ENCODE measurements around the gene TOMM5.
A peak's percentile ranks its signal among the peaks of the same experiment; 100 is the strongest.

TOMM5 gene

DNA sequence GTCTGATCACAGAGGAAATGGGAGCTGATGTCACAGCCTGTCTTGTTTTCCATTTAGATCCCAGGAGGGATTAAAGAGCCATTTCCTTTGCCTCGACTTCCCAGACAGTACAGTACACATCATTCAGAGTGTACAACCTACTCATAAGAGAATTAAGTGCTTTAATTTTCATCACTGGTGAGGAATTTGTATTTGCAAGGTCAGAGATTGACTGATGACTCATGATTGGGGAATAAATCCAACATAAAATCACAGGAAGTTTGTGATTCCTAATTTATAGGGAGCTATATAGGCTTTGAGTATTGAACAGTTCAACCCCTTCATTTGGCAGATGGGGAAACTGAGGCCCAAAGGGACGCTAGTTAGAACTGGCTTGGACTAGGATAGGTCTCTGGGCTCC, 4.1 kb upstream of the TOMM5 start:
- DNase-seq (ENCODE audit: insufficient read length, low spot score) = no peak
- TF ChIP-seq POU2F2 (IDR thresholded peaks at IDR 0.05; ENCODE audit: low read depth, low read length) = no peak
- no peak for TF ChIP-seq SPI1 (IDR thresholded peaks at IDR 0.05; ENCODE audit: low read depth, low read length)
- no peak for TF ChIP-seq PAX5 (IDR thresholded peaks at IDR 0.05; ENCODE audit: insufficient read depth, low read length, severe bottlenecking)
- no peak for TF ChIP-seq POLR2AphosphoS5 (IDR thresholded peaks at IDR 0.05; ENCODE audit: low read depth, low read length)
- no peak for TF ChIP-seq TAF1 (IDR thresholded peaks at IDR 0.05; ENCODE audit: low read depth, low read length)
- no peak for TF ChIP-seq POLR2A (IDR thresholded peaks at IDR 0.05; ENCODE audit: low read depth, low read length)
- no peak for FAIRE-seq

DNA sequence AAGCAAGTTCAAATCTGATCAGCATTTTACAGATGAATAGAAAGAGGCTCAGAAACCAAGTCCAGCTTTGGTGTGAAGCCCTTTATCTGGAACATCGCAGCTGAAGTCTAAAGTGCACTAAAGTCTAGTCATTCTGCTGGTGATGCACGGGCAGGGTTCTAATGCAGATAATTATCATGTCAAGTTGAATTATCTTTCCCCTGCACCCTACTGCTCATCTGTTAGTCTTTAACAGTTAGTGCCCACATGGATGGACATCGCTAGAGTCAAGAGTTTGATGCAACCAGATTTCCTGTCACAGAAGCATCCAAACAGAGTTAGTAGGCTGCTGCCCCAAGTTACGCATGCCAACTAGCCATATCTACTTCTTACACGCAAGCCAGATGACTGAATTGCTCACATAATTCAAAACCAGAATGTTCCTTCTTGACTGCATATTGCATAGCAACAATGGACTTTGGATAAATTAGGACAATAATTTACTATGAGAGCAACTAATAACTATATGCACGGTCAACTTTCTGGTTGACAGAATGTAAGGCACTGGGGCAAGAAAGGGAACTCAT, 1.6 kb upstream of the TOMM5 start:
- FAIRE-seq = no peak
- DNase-seq (ENCODE audit: insufficient read length, low spot score) = no peak
- TF ChIP-seq POU2F2 (IDR thresholded peaks at IDR 0.05; ENCODE audit: low read depth, low read length) (no peak), SPI1 (IDR thresholded peaks at IDR 0.05; ENCODE audit: low read depth, low read length) (no peak), TAF1 (IDR thresholded peaks at IDR 0.05; ENCODE audit: low read depth, low read length) (no peak), POLR2A (IDR thresholded peaks at IDR 0.05; ENCODE audit: low read depth, low read length) (no peak), POLR2AphosphoS5 (IDR thresholded peaks at IDR 0.05; ENCODE audit: low read depth, low read length) (no peak), PAX5 (IDR thresholded peaks at IDR 0.05; ENCODE audit: insufficient read depth, low read length, severe bottlenecking) (no peak)

- no peak for DNase-seq (ENCODE audit: insufficient read length, low spot score)
- no peak for TF ChIP-seq POLR2AphosphoS5 (IDR thresholded peaks at IDR 0.05; ENCODE audit: low read depth, low read length)
- TF ChIP-seq SPI1 (IDR thresholded peaks at IDR 0.05; ENCODE audit: low read depth, low read length) = no peak
- no peak for TF ChIP-seq POLR2A (IDR thresholded peaks at IDR 0.05; ENCODE audit: low read depth, low read length)
- no peak for TF ChIP-seq TAF1 (IDR thresholded peaks at IDR 0.05; ENCODE audit: low read depth, low read length)
- TF ChIP-seq POU2F2 (IDR thresholded peaks at IDR 0.05; ENCODE audit: low read depth, low read length) = no peak
- TF ChIP-seq PAX5 (IDR thresholded peaks at IDR 0.05; ENCODE audit: insufficient read depth, low read length, severe bottlenecking) = no peak
- no peak for FAIRE-seq
Observed at GRCh38 chr9:37587521-37587920, 4.9 kb downstream of the TOMM5 start.

DNA sequence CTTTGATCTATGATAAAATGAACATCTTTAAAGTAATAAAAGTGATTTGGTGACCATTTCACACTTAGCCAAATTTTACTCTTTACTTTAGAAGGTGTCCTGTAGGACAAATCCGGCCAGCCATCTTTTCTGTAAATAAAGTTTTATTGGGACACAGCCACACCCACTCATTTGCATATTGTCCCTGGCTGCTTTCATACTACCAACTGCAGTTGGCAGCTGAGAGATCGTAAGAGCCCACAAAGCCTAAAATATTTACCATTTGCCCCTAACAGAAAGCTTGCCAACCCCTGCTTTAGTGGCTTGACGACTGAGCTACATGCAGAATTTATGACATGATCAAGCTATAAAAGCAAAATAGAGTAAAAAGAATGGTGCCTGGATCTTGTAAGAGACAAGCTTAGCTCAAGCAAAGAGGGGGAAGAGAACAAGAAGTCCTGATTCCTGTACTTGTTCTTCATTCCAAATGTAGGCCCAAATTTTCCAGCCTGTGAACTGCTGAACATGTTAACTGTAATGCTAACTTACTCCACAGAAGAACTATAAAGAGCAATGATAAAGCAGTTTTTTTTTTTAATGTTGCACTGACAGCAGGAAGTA, 8.8 kb downstream of the TOMM5 start:
- FAIRE-seq (no peak), DNase-seq (ENCODE audit: insufficient read length, low spot score) (no peak)
- TF ChIP-seq POU2F2 (IDR thresholded peaks at IDR 0.05; ENCODE audit: low read depth, low read length) = peak; percentile 71; the same call in 1 of the 2 replicates
- TF ChIP-seq POLR2A (IDR thresholded peaks at IDR 0.05; ENCODE audit: low read depth, low read length) = no peak

- peak; percentile 20 for FAIRE-seq
- DNase-seq (ENCODE audit: insufficient read length, low spot score) = no peak
- no peak for TF ChIP-seq TAF1 (IDR thresholded peaks at IDR 0.05; ENCODE audit: low read depth, low read length)
- TF ChIP-seq POLR2AphosphoS5 (IDR thresholded peaks at IDR 0.05; ENCODE audit: low read depth, low read length) = no peak; the same call in 1 of the 2 replicates
- TF ChIP-seq PAX5 (IDR thresholded peaks at IDR 0.05; ENCODE audit: insufficient read depth, low read length, severe bottlenecking) = no peak
- no peak for TF ChIP-seq POLR2A (IDR thresholded peaks at IDR 0.05; ENCODE audit: low read depth, low read length)
- TF ChIP-seq SPI1 (IDR thresholded peaks at IDR 0.05; ENCODE audit: low read depth, low read length) = no peak
- TF ChIP-seq POU2F2 (IDR thresholded peaks at IDR 0.05; ENCODE audit: low read depth, low read length) = no peak
Observed at GRCh38 chr9:37582548-37583157, 9.7 kb downstream of the TOMM5 start.

DNA sequence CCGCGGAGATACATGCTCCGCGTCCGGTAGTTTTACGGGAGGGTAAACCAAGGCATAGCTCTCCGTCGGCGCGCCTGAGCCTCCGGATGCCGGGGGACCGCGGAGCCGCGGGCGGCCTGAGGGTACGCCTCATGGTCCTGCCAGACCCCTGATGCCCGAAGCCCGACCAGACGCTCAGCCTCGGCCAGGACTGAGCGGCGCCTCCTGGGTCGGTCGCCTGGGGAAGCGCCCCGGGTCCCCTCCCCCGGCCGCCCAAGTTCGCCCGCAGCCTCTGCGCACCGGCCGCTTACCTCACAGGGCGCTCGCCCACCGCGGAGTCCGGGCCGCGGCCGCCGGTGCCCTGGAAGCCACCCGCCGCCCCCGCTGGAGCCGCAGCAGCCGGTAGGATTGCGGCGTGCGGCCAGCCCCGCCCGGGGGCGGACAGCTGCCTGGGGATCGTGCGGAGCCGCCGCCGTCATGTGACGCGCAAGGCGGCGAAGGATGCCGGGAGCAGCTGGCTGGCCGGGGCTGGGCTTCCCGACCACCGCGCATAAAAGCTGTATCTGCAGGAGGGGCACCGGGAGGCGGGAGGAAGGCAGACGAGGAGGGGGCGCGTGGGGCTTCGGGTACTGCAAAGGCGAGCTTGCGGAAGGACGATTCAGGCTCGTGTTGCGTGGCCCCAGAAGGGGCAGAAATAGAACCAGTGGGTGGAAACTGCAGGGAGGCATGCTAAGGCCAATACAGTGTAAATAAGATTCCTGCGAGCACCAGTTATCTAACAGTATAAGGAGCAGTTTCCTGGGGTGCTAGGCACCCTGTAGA, 16.3 kb downstream of the TOMM5 start, which contains the start of gene FBXO10:
TSS of gene FBXO10 (minus strand) at position 460 of the 801 bp plus-strand sequence. CDS start 34,612 bp downstream, outside the sequence.
- peak; percentile 43 for DNase-seq (ENCODE audit: insufficient read length, low spot score)
- no peak for TF ChIP-seq SPI1 (IDR thresholded peaks at IDR 0.05; ENCODE audit: low read depth, low read length)
- TF ChIP-seq POLR2A (IDR thresholded peaks at IDR 0.05; ENCODE audit: low read depth, low read length) = no peak; the same call in none of the 2 replicates
- TF ChIP-seq POLR2AphosphoS5 (IDR thresholded peaks at IDR 0.05; ENCODE audit: low read depth, low read length) = 0 out of 2 replicates have a peak, but pooled peaks have one; percentile 17
- TF ChIP-seq PAX5 (IDR thresholded peaks at IDR 0.05; ENCODE audit: insufficient read depth, low read length, severe bottlenecking) = no peak
- no peak; the same call in 1 of the 2 replicates for TF ChIP-seq TAF1 (IDR thresholded peaks at IDR 0.05; ENCODE audit: low read depth, low read length)
- FAIRE-seq = peak; percentile 91

DNA sequence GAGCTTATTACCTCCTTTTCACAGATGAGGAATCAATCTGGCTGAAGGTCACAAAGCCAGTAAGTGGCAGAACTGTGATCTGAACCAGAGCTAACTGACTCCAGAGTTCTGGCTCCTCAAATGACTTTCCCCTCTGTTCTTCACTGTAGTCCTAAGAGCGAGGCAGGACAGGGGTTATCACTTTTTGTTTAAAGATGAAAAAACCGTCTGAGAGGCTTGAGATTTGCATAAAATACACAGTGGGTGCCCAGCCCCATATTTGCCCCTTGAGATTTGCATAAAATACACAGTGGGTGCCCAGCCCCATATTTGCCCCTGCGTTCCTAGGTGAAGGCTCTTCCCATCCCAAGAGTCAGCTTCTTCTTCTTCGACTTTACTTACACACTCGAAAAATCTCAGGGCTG, 16.9 kb downstream of the TOMM5 start:
- FAIRE-seq (peak; percentile 33), DNase-seq (ENCODE audit: insufficient read length, low spot score) (no peak)
- TF ChIP-seq POLR2AphosphoS5 (IDR thresholded peaks at IDR 0.05; ENCODE audit: low read depth, low read length) = no peak; the same call in 1 of the 2 replicates
- peak; percentile 97 for TF ChIP-seq POU2F2 (IDR thresholded peaks at IDR 0.05; ENCODE audit: low read depth, low read length)

GRCh38 chr9:37575001-37575400, 17.4 kb downstream of the TOMM5 start:
- TF ChIP-seq POLR2A (IDR thresholded peaks at IDR 0.05; ENCODE audit: low read depth, low read length) (no peak), TAF1 (IDR thresholded peaks at IDR 0.05; ENCODE audit: low read depth, low read length) (no peak), POU2F2 (IDR thresholded peaks at IDR 0.05; ENCODE audit: low read depth, low read length) (no peak), POLR2AphosphoS5 (IDR thresholded peaks at IDR 0.05; ENCODE audit: low read depth, low read length) (no peak)
- DNase-seq (ENCODE audit: insufficient read length, low spot score) (no peak), FAIRE-seq (peak; percentile 31)

DNA sequence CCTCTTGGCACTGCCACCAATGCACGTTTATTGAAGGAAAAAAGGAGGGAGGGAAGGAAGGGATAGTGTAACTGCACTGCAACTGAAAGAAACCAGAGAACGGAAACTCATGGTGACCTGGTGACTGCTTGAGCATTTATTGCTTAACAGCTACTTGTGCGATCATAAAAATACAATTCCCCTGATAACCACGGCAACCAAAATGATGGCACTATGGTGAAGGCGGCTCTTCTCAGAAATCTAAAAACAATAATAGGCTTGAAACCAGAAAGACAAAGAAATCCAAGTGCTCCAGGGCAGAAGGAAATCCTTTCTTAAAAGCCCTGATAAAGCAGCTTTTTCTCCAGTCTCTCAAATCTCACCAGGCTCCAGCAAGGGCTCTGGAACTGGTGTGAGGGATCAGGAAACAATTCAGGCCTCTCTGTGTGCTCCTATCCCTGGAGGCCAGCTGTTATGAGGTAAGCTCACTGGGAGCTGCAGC, 18.1 kb downstream of the TOMM5 start:
- TF ChIP-seq POLR2A (IDR thresholded peaks at IDR 0.05; ENCODE audit: low read depth, low read length) (no peak), PAX5 (IDR thresholded peaks at IDR 0.05; ENCODE audit: insufficient read depth, low read length, severe bottlenecking) (no peak), TAF1 (IDR thresholded peaks at IDR 0.05; ENCODE audit: low read depth, low read length) (no peak), POU2F2 (IDR thresholded peaks at IDR 0.05; ENCODE audit: low read depth, low read length) (no peak), SPI1 (IDR thresholded peaks at IDR 0.05; ENCODE audit: low read depth, low read length) (no peak), POLR2AphosphoS5 (IDR thresholded peaks at IDR 0.05; ENCODE audit: low read depth, low read length) (no peak)
- DNase-seq (ENCODE audit: insufficient read length, low spot score) (no peak), FAIRE-seq (peak; percentile 52)
